NCI-H524 (cell line): ENCODE results near the gene GJB5.
"Not testable (repeated sequence)": the region's sequence is repeated elsewhere in the genome, so short reads cannot be mapped to it uniquely, and the experiment has no call there.

Experiments used
- DNase-seq, 2 experiments: peaks; one replicate each; lab custom pipeline; 2025; lab: John Stamatoyannopoulos, UW

The GJB5 gene

GRCh38 chr1:34745666-34746065 is 9.2 kb upstream of the GJB5 start:
- no peak for DNase-seq

GRCh38 chr1:34746101-34746500 is 8.7 kb upstream of the GJB5 start:
- DNase-seq = no peak

GRCh38 chr1:34746785-34747637 is 7.8 kb upstream of the GJB5 start:
- DNase-seq = no peak

- DNase-seq = no peak
Observed at GRCh38 chr1:34747638-34747941, 7.3 kb upstream of the GJB5 start.

- DNase-seq = no peak
Observed at GRCh38 chr1:34749992-34750391, 4.9 kb upstream of the GJB5 start.

- DNase-seq = no peak
Observed at GRCh38 chr1:34750610-34751009, 4.2 kb upstream of the GJB5 start.

GRCh38 chr1:34753163-34753562 is 1.7 kb upstream of the GJB5 start:
- DNase-seq = no peak

GRCh38 chr1:34755961-34756360 is 1.1 kb downstream of the GJB5 start:
- DNase-seq = no peak

- no peak for DNase-seq
Observed at GRCh38 chr1:34757386-34757785, 2.5 kb downstream of the GJB5 start.

DNA sequence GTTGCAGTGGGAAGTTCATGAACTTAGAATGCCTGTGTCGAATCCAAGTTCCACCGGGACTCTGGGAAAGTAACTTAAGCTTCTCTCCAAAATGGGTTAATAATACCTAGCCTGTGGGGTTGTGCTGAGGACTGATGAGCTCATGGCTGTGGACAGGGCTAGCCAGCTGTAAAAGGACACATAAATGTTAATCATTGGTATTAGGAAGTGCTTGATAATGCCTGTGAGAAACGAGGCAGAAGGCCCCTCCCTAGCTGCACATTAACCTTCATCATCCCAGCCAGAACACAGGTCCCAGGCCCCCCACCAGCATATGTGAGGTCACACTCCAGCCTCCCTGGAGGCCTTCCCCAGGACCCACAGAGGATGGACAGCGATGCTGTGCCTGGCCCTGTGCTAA is 3.9 kb downstream of the GJB5 start:
- DNase-seq = no peak

GRCh38 chr1:34759503-34760357 is 4.9 kb downstream of the GJB5 start, which contains the start of gene GJB4:
TSS of gene GJB4 (plus strand) at chr1:34759740. CDS start at chr1:34761255, 1,515 bp downstream.
- DNase-seq = no peak

DNA sequence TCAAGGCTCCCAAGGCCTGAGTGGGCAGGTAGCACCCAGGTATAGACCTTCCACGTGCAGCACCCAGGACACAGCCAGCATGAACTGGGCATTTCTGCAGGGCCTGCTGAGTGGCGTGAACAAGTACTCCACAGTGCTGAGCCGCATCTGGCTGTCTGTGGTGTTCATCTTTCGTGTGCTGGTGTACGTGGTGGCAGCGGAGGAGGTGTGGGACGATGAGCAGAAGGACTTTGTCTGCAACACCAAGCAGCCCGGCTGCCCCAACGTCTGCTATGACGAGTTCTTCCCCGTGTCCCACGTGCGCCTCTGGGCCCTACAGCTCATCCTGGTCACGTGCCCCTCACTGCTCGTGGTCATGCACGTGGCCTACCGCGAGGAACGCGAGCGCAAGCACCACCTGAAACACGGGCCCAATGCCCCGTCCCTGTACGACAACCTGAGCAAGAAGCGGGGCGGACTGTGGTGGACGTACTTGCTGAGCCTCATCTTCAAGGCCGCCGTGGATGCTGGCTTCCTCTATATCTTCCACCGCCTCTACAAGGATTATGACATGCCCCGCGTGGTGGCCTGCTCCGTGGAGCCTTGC is 6.4 kb downstream of the GJB5 start:
- no peak for DNase-seq

DNA sequence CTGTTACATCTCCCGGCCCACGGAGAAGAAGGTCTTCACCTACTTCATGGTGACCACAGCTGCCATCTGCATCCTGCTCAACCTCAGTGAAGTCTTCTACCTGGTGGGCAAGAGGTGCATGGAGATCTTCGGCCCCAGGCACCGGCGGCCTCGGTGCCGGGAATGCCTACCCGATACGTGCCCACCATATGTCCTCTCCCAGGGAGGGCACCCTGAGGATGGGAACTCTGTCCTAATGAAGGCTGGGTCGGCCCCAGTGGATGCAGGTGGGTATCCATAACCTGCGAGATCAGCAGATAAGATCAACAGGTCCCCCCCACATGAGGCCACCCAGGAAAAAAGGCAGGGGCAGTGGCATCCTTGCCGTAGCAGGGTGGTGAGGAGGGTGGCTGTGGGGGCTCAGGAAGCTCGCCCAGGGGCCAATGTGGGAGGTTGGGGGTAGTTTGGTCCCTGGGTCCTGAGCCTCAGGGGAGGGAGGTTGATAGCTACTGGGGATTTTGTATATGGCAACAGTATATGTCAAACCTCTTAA is 7.0 kb downstream of the GJB5 start:
- no peak for DNase-seq

- no peak for DNase-seq
Observed at GRCh38 chr1:34762474-34763141, 7.8 kb downstream of the GJB5 start.

- no peak for DNase-seq
Observed at GRCh38 chr1:34763142-34763781, 8.4 kb downstream of the GJB5 start.

DNA sequence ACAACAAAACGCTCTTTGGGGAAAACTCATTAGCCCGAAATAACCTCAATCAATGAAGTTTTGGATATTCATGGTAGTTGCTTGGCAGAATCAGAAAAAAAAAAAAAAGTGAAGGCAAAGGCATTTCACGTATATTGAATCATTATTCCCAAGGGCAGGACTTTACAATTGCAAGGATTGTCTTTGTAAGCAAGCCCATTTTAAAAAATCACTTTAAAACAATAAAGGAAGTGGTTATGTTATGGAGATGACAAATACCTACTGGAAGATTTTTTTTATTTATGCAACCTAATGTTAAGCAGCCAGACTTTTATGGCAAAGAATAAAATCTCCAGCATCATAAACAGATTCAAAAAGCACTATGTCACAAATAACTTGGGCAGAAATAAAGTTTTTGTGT is 14.0 kb downstream of the GJB5 start:
- no peak for DNase-seq

- no peak for DNase-seq
Observed at GRCh38 chr1:34770891-34771504, 16.2 kb downstream of the GJB5 start.

DNA sequence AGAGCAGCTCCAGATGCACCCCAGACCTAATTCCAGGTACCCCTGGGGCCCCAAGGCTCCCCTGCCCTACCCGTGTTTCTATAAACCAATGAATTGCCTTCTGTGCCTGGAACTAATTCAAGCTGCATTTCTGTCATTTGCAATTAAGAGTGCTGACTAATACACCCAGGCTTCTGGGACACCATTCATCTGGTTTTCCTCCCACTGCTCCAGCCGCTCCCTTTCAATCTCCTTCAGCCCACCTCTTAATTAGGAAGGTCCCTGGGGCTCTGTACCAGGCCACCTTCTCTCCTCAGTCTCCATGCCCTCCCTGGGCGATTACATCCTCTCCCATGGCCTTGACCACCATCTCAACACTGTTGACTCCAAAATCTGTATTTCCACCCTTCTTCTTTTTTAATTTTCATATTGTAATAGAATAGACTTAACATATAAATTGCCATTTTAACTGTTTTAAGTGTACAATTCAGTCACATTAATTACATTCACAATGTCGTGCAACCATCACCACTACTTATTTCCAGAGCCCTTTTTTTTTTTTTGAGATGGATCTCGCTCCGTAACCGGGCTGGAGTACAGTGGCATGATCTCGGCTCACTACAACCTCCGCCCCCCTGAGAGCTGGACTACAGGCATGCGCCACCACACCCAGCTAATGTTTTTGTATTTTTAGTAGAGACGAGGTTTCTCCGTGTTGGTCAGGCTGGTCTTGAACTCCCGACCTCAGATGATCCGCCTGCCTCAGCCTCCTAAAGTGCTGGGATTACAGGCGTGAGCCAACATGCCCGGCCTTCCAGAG is 16.9 kb downstream of the GJB5 start:
- no peak for DNase-seq

GRCh38 chr1:34773114-34773513 is 18.3 kb downstream of the GJB5 start:
- not testable (repeated sequence) for DNase-seq

DNA sequence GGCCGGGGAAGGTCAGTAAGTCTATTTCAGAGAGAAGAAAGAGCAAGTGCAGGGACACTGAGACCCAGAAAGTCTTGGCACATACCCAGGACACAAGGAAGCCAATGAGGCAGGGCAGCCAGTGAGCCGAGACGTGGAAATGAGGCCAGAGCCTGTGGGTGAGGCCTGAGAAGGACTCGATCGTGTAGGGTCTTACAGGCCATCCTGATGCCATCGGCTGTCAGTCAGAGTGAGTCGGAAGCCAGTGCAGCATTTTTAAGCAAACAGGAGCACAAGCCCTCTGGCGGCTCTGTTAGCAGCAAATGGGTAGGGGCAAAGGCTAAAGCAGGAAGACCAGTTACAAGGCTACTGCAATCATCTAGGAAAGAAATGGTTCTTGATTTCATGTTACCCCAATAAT is 20.1 kb downstream of the GJB5 start:
- DNase-seq = no peak
